GM19397 (cell line): Measurements from ENCODE around the gene SH2D2A.

Source experiments
- ATAC-seq: cut with Tn5 transposase; IDR thresholded peaks from one replicate; pipeline ENCODE4 v1.9.1; 2021; ENCODE audit warnings: mild to moderate bottlenecking, moderate library complexity; ENCODE audit not compliant: unreplicated experiment

The SH2D2A gene

DNA sequence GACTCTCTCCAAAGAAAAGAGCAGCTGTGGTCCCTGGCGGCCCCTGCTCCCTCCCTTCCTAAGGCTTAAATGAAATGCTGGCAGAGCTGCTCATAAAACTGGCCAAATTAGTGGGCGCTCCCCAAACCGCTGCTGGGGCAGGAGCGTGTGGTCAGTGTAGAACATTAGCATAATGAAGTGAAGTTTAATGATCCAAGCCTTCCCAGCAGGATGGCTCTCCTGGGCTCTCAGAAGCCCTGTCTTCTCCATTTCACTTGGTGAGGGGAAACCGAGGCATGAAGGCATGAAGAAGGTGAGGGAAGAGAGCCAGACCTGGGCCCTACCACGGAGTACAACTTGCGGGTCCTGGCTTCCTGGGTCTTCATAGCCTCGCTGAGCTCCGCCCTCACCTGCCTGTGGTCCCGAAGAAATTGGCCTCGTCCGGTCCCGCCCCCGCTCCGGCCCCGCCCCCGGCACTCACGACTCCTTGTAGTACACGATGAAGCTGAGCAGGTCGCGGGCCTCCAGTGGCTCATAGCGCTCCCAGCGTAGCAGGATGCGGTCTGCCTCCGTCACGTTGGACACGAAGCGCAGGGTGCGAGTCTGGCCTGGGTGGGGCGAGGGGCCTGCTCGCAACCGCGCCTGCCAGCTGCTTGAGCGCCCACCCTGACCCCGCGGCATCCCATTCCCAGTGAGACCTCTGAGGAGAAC is 32.0 kb upstream of the SH2D2A start:
- no peak for ATAC-seq

DNA sequence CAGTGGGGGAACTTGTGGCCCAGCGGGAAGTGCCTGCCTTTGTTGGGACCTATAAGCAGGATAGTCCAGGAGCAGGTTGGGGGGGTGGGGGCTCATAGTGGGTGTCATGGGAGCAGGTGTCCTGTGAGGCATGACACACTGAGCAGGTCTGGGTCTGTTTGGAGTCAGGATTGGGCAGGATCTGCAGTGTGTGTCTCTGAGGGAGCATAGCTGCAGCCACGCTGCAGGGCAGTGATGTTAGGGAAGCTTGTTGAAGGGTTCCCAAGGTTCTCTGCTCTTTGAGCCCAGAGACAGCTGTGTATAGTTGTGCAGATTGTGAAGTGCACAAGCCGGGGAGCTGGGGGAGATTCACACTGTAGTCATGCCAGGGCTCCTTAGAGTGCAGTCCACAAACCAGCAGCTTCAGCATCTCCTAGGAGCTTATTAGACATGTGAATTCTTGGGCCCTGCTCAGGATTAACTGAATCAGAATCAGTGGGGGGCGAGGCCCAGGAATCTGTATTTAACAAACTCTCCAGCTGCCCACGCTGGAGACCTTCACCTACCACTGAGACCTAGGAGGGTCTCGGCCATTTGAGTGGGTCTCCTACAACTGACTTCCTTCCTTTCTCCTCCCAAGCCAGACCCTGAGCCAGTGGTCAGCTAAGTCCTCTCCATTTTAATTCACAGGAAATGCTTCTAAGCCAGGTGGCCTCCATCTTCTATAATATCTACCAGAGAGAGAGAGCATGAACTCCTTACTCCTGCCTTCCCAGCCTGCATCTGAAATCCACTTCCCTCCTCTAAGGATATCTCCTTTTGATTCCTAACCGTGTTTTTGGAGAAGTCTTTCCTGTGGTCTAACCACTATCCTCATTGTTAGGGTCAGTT is 31.2 kb upstream of the SH2D2A start:
- no peak for ATAC-seq

DNA sequence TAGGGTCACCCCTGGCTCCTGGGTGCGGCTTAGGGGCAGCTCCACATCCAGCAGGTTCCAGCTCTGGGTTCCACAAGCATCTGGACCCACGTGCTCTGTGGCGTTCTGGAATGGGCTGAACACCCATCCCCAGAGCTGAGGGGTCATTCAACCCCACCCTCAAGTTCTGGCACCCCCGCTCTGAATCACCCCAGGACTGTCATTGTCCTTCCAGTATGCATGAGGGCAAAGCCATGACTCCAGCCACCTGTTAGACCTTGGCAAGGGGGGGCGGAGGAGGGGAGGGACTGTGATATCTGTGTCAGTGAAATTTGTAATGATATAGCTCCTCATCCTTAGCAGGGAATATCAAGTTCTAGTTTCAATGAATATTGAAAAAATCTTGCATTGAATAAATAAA is 30.0 kb upstream of the SH2D2A start:
- no peak for ATAC-seq

DNA sequence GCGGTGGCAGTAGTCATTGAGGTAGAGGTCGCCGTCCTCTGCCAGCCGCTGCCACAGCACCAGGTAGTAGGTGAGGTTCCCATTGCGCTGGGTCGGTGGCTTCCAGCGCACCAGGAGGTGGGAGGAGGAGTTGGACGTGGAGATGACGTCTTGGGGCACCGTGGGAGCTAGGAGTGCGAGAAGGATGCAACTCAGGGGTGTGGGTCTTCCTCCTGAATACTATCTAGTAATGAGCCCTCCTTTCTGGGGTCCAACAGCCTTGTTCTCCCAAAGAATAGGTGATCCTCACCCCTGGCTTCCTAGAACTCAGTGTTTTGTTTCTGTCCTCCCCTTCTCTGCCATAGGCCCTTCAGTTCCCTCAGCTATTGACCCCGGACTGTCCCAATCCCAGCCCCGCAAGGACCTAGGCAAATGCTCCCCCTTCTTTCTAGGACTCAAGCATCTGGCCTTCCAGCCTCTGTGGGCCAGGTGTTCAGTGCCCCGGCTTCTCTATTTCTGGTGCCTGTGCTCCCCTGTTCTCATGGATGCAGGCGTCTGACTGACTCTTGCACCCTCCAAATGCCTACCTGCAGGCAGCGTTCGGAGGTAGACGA is 29.4 kb upstream of the SH2D2A start:
- ATAC-seq: no peak

DNA sequence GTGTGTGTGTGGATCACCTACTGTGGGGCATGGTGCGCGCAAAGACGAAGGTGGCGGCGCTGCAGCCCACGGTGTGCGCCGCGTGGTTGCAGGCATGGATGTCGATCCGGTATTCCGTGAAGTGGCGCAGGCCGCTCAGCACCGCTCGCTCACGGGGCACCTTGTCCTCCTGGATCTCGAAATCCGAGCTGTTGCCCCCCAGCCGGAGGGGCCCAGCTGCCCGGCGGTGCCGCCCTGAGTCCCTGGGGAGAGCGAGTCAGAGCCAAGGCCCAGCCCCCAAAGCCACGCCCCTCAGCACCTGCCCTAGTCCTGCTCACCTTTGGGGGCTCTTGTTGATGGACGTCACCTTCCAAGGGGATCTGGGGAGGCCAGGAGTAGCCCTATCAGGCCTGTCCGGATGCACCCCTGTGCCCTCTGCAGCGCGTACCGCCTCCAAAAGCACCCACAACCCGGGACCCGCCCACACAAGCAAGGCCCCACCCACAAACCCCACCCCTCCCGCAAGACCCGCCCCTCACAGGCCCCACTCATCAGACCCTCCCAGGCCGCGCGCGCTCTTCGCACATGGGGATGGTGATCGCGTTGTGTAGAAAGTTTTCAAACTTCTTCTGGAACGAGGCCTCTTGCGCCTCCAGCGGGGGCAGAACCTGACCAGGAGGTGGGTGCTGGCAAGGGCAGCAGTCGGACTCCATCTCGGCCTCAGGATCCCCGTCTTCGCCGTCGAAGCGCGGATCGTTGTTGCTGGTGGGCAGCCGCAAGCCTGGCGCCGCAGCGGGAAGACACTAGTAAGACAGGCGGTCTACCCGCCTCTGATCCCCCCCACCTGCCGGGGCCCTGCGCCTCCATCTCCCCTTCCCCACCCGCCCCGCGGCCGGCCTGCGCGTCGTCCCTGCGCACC is 28.7 kb upstream of the SH2D2A start:
- ATAC-seq: no peak

DNA sequence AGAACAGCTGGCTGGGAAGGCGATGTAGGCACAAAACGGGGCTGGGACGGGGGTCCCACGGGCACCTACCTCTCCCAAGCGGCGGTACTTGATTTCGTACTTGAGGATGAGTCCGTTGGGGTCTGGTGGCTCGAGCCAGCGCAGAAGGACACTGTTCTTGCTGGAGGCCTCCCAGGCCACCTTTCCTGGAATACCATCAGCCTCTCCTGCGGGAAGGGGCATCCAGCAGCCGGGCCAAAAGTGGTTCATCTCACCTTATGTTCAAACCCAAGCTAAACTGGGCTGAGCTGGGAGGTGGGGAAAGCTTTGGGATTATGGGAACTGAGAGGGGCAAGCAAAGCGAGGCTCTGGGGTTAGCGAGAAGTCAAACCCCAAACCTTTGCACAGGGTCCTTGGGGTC is 28.0 kb upstream of the SH2D2A start:
- ATAC-seq: no peak

DNA sequence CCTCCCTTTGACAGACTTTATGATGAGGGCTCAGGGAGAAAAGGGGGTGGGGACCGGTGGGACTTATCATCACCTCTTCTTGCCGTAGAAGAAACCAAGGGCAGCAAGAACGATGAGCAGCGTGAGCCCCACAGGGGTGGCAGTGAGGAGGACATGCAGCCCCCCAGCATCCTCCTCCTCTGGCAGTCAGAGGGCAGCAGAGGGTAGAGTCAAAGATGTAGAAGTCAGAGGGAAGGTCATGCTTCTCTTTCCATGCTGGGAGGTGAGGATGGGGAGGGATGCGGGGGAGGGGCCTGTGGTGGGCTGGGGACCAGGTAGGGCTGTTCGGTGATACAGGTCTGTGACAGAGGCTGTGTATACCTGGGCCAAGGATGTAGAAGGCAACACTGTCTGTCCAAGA is 27.5 kb upstream of the SH2D2A start:
- ATAC-seq: no peak

DNA sequence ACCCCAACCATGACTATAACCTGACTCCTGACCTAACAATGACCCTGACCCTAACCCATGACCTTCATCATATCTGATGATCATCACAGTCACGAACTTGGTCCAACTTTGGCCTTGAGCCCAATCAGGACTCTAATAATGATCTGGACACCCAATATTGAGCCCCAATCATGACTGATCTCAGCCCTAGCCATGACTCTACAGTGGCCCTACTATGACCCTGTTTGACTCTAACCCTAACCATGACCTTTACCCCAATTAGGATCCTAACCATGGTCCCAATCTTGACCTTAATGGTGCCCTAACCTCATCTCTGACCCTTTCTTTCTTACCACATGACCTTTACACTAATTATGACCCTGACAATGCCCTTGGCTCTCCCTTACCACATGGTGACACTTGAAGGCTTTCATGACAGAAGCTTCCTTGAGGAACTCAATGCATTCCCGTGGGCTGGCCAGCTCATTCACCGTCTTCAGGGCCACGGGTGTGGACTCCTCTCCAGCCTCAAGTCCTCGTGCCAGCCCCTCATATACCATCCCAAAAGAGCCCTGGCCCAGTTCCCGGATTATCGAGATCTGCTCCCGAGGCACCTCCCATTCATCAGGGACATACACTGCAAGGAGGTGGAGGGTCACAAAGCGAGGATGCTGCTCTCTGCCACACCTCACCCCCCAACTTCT is 26.1 kb upstream of the SH2D2A start:
- no peak for ATAC-seq

DNA sequence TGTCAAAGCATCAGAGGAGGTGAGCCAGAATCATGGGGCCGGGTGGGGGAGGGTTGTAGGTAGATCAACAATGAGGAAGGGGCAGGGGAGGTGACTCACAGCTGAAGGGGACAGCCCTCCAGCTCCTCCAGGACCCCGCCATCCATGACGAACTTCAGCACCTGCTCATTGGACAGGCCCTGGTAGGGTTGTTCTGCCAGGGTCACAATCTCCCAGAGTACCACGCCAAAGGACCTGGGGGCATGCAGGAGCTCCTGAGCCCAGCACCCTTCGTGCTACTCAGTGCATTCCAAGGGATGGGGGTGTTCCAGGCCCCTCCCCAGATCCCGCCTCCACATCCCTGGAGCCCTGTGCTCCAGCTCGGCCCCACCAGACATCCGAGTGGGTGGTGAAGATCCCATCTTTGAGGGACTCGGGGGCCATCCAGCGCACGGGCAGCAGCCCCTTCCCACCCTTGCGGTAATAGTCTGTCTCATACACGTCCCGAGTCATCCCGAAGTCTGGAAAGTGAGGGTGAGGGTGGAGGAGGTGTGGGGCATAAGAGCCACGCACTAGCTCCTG is 24.7 kb upstream of the SH2D2A start:
- ATAC-seq: no peak

DNA sequence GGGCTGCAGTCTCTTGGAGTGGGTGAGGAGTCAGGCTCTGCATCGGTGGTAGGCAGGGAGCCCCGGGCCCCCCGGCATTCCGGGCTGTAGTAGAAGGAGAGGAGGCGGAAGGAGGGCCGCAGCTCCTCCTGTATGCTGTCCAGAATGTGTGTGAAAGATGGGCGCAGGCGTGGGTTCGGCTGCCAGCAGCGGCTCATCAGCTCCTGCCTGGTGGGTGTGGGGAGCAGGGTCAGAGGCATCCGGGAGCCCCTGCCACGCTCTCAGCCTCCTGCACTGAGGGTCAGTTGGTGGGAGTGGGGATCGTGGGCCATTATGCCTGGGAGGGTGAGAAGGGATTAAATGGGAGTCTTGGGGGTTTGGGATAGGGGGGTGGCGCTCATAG is 24.2 kb upstream of the SH2D2A start:
- ATAC-seq: no peak

DNA sequence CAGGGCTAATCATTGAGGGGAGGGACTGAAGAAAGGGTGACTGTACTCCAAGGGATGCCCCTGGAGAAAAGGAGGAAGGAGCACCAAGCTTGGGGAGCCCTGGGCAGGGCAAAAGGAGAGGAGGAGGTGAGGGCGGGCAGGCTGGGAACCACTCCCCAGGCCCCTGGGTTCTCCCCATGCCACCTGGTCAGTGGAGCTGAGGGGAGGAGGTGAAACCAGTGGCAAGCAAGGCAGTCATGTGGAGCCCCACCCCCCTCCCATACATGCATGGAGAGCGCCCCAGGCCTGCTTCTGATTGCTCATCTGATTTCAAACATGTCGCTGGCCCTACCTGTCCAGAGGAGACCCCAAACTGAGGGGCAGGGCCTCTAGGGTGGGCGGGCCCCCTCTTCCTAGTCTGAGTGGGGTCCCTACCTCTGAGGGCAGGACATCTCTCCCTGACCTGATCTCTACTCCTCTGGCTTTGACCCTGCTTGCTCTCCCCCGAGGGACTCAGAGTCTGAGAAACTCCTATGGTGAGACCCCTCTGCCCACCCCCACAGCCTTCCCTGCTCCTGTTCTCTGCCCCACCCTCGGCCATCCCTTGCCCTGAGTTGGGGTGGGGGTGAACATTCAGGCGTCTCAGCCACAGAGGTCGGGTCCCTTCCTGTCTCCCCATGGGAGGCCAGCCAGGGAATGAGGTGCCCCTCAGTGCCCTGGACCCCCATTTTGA is 23.7 kb upstream of the SH2D2A start:
- ATAC-seq: no peak

DNA sequence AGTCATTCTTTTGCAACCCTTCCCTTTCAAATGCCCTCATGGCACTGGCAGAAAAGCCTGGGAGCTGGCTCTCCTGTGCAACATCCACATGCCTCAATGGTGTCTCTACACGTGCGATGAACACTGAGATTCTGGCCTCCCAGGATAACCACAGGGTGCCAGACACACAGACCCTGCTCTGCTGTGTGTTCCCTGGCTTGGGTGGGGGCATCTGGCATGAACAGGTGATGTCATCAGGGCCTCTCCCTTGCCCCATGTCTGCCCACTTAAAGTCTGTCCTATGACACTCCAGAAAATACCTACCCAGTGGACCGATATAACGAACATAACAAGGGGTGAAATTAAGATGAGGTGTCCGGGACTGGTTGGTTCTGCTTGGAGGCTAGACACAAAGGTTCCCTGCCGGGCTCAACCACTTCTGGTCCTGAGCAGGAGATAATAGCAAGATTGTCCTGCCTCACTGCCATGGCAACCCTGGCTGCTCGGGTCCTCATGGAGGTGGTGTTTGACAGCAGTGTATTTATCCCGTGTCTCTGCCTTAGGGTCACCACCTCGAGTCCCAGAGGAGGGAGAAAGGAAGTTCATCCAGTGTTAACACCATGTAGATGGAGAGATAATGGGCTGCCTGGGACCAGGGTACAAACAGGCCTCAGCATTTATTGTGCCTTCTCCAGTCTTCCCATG is 22.9 kb upstream of the SH2D2A start:
- ATAC-seq: no peak

DNA sequence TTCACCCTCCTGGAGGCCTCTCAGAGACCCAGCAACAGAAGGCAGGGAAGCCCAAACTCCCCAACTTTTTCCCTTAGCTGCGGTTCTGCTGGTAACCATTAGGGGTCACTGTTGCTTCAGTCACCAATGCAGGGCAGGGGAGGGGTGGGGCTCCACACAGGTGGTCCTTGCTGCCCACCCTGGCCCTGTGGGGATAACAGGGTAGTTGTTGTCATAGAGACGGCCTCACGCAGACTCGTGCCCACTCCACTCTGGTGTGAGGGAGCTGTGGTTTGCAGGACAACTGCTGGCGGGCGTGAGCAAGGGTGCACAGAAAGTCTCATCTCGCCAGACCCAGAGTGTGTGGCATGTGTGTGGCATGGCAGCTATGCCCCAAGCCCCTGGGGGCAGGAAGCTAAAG is 22.3 kb upstream of the SH2D2A start:
- no peak for ATAC-seq

DNA sequence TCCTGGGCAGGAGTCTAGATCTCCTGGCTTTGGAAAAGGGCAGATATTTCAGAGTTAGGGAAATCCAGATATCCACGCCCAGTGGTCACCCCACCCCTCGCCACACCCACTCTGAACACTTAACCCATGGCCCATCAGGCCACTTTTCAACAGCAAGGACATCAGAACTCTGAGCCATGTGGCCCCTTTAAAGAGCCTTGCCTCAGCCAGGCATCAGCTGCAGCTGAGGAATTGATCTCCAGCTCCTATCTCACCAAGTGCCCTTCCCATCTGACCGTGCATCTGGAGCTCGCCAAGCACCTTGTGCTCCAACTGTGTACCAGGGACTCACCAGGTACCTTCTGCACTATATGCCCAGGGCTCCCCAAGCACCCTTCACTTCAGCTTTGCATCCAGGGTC is 20.2 kb upstream of the SH2D2A start:
- no peak for ATAC-seq

DNA sequence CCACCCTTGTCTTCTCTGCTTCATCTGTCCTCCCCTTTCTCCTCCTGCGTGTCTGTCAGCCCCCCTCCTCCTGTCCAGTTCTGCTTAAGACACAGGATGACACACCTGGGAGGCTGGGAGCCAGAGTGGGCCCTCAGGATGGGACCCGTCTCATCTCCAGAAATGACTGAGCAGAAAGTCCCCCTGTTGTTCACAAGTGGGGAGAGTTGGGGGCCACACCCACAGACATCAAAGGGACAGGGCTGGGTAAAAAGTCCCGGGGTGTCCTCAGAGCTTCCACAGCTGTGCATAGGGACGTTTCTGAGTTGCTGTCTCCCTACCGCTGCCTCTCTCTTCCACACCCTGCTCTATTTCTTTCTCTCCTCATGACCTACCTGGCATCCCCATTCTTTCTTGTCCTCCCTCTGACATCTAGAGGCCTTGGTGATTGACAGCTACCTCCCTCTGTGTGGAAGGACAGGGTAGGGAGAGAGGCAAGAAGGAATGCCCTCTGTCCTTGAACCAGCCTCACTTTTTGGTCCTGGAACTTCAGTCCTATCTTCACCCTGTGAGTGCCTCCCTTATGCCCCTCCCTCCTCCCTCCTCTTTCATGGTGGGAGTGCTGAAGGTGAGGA is 19.5 kb upstream of the SH2D2A start:
- ATAC-seq: peak; percentile 47

DNA sequence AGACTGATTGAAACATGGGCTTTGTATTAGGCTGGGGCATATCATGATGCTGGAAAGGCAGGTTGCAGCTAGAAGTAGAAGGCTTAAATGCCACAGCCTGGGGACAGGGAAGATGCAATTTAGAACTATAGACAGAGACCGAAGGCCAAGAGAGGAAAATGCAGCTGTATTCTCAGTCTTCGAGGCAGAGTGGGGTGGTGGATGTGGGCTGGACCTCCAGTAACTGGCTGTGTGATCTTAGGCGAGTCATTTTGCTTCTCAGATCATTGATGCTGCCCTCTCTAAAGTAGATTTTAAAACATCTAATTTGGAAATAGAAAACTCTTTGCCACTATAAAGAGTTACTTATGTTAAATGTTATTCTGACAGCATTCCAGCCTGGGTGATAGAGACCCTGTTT is 17.7 kb upstream of the SH2D2A start:
- ATAC-seq: no peak

DNA sequence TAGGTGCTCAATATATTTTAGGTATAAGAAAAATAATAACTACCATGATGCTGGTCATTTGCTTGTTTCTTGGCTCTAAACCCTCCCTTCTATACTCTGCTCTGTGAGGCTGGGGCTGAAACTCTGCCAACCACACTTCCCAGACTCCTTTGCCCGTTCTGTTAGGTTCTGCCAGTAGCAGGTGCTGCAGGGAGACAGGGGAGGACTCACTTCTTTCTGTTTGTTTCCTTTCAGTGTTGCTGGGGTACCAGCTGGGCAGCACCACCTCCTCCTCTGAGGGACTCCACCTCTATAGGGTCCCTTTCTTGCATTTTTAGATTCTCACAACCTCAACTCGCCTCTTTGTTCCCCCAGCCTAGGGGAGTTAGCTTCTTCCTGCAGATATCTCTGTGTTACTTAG is 17.0 kb upstream of the SH2D2A start:
- no peak for ATAC-seq

DNA sequence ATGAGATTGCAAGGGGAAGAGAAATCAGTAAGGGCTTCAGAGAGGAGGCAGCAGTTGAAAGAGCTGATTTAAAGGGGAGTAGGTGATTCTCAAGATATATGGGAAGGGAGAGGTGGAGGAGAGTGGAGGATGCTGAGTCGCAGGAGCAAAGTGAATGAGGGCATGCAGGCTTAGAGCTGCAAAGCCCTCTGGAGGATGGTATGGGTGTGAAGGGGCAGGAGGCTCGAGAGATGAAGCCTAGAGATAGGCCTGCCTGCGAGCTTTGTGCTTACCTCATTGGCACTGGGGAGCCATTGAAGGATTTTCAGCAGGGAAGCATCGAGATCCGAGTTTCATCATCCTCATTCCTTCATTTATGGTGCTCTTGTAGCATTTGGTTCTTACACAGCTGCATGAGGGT is 15.8 kb upstream of the SH2D2A start:
- ATAC-seq: no peak
